Right lobe of liver (tissue), 6 donors: Measurements from ENCODE around the gene IL15. TPM values are rescaled to one million over a fixed set of nuclear protein-coding genes. Genes with fewer than 3 reads are reported as not detected.
"Not testable (repeated sequence)": the region's sequence is repeated elsewhere in the genome, so short reads cannot be mapped to it uniquely, and the experiment has no call there.

Experiments used
- ATAC-seq, 4 donors: fragments of 200-7000 bp; cut with Tn5 transposase; one replicate each; pipeline ENCODE4 v1.9.1; 2020; ENCODE audit warnings: mild to moderate bottlenecking in 4 of 4, moderate library complexity in 4 of 4
- DNase-seq, 3 donors: peaks; one replicate each; pipeline ENCODE4 v3.0.0-alpha.2; 2020
- H3K27ac ChIP-seq, 3 donors: fragments of 200-600 bp; one replicate each; pipeline ENCODE4 v1.8.0; 2022
- H3K27me3 ChIP-seq, 2 donors: fragments of 200-600 bp; one replicate each; pipeline ENCODE4 v1.8.0; 2022
- H3K36me3 ChIP-seq, 4 donors: fragments of 200-600 bp; sonication (generic) in 1 of 4; one replicate each; pipeline versions ENCODE4 v1.5.1 to v1.8.0; 2017 to 2022; ENCODE audit warnings: control low read depth in 1 of 4
- H3K4me1 ChIP-seq, 4 donors: fragments of 200-600 bp; sonication (generic) in 1 of 4; one replicate each; pipeline versions ENCODE4 v1.5.1 to v1.8.0; 2017 to 2022; ENCODE audit warnings: control low read depth in 1 of 4
- H3K4me3 ChIP-seq, 3 donors: fragments of 200-600 bp; one replicate each; pipeline ENCODE4 v1.8.0; 2022
- H3K9me3 ChIP-seq, 4 donors: fragments of 200-600 bp; sonication (generic) in 1 of 4; one replicate each; pipeline versions ENCODE4 v1.5.1 to v1.8.0; 2017 to 2022; ENCODE audit warnings: control low read depth in 1 of 4
- CTCF ChIP-seq, 4 donors: fragments of 200-600 bp in 3 of 4; fragments of 450-650 bp in 1 of 4; IDR thresholded peaks; one replicate each; pipeline versions ENCODE4 v1.5.1 to v1.8.0; 2016 to 2022; ENCODE audit warnings: antibody characterized with exemption in 4 of 4, mild to moderate bottlenecking in 2 of 4
- POLR2A ChIP-seq: fragments of 450-650 bp; IDR thresholded peaks from one replicate; pipeline ENCODE4 v1.6.1; 2017; ENCODE audit warnings: antibody characterized with exemption, mild to moderate bottlenecking
- WGBS: methylation state at CpG from one replicate; pipeline ENCODE4 v1.1.6; 2018; ENCODE audit warnings: low coverage, low lambda C conversion rate; ENCODE audit not compliant: insufficient coverage; ENCODE audit errors: missing lambda C conversion rate; 5-methylcytosine and 5-hydroxymethylcytosine counted together
- intact Hi-C, 2 donors: fragments of 100-400 bp; cut with DNase I; formaldehyde crosslinking; loops; one replicate each; pipeline versions ENCODE4 v1.11.2 to v1.14.1; 2022
- total RNA-seq, 6 experiments: library from RNA; depleted of rRNA in 2 of 6; stranded (reverse); fragments of >200 nt in 2 of 6; fragmentation: NEBNext Ultra II Directional in 3 of 6; extraction: Animal tissue kit (Norgen Biotek cat#: 25700) in 3 of 6; gene quantifications; one replicate each; pipeline versions ENCODE4 v1.1.0 to v1.2.4, GENCODE V29; 2016 to 2023
- donor health status: DM: no; HTN: yes; CAD: no.
- donor health status: DM: no; HTN: no; CAD: no.
- donor health status: DM: no; HTN: no; CAD: no.
- donor health status: DM: no; HTN: yes; CAD: no.
- donor health status: DM: no; HTN: yes; CAD: no.

IL15 gene
- total RNA-seq, 6 experiments from 2014 or later, result 0.43 to 2.2 (median 1.4) TPM

GRCh38 chr4:141727420-141727819 lies 91.0 kb downstream of the IL15 start:
- intact Hi-C loops, result no loop called here
- ATAC-seq (no peak), DNase-seq (no peak)
- no peaks in the 10 kb centered on the region for H3K9me3 ChIP-seq
- TF ChIP-seq CTCF (IDR thresholded peaks at IDR 0.05), result no peak
- TF ChIP-seq POLR2A, result no peak
- H3K4me3 ChIP-seq, result no peak overlapping the region
- H3K27ac ChIP-seq, result no peak overlapping the region
- H3K36me3 ChIP-seq, result peaks cover 0 to 2% (median 0%) of the 10 kb centered on the region in 4 donors
- no peaks in the 10 kb centered on the region for H3K4me1 ChIP-seq
- no peaks in the 10 kb centered on the region for H3K27me3 ChIP-seq

- TF ChIP-seq CTCF (IDR thresholded peaks at IDR 0.05) (no peak), POLR2A (no peak)
- no peak for DNase-seq
- ATAC-seq, result no peak
- Histone ChIP-seq H3K4me1 (no peaks in the 10 kb centered on the region), H3K4me3 (no peak overlapping the region), H3K27me3 (no peaks in the 10 kb centered on the region), H3K36me3 (no peaks in the 10 kb centered on the region), H3K27ac (no peak overlapping the region), H3K9me3 (no peaks in the 10 kb centered on the region)
- intact Hi-C loops, result no loop called here
Observed at GRCh38 chr4:141730805-141731204, 94.4 kb downstream of the IL15 start.

GRCh38 chr4:141731481-141731880 lies 95.1 kb downstream of the IL15 start:
- no peak for DNase-seq
- Histone ChIP-seq H3K9me3 (no peaks in the 10 kb centered on the region), H3K27me3 (no peaks in the 10 kb centered on the region), H3K4me1 (no peaks in the 10 kb centered on the region), H3K27ac (no peak overlapping the region), H3K36me3 (no peaks in the 10 kb centered on the region), H3K4me3 (no peak overlapping the region)
- no peak for TF ChIP-seq CTCF (IDR thresholded peaks at IDR 0.05)
- TF ChIP-seq POLR2A, result no peak
- ATAC-seq, result no peak
- 94% methylated on average over 4 of the region's 4 CpGs for WGBS
- intact Hi-C loops, result no loop called here

- TF ChIP-seq POLR2A (no peak), CTCF (IDR thresholded peaks at IDR 0.05) (no peak)
- Histone ChIP-seq H3K27ac (no peak overlapping the region), H3K4me3 (no peak overlapping the region)
Observed at GRCh38 chr4:141739636-141740035, 103.3 kb downstream of the IL15 start.

GRCh38 chr4:141746026-141746425 lies 109.6 kb downstream of the IL15 start:
- WGBS, result 54% methylated on average over 1 of the region's 1 CpG
- Histone ChIP-seq H3K36me3 (no peaks in the 10 kb centered on the region), H3K27ac (no peak overlapping the region), H3K4me3 (no peak overlapping the region), H3K9me3 (no peaks in the 10 kb centered on the region), H3K4me1 (no peaks in the 10 kb centered on the region), H3K27me3 (no peaks in the 10 kb centered on the region)
- ATAC-seq (no peak), DNase-seq (no peak)
- intact Hi-C loops, result no loop called here
- no peak for TF ChIP-seq POLR2A

More at GRCh38 chr4:141739636-141740035, 103.3 kb downstream of the IL15 start:
- ATAC-seq, result no peak
- Histone ChIP-seq H3K36me3 (no peaks in the 10 kb centered on the region), H3K27me3 (no peaks in the 10 kb centered on the region), H3K4me1 (no peaks in the 10 kb centered on the region), H3K9me3 (no peaks in the 10 kb centered on the region)
- DNase-seq, result no peak
- intact Hi-C loops, result no loop called here

GRCh38 chr4:141751806-141752205 lies 115.4 kb downstream of the IL15 start:
- H3K9me3 ChIP-seq, H3K27me3 ChIP-seq, DNase-seq, intact Hi-C loops, H3K4me3 ChIP-seq, H3K4me1 ChIP-seq, ATAC-seq, H3K36me3 ChIP-seq, H3K27ac ChIP-seq: not testable (repeated sequence)
- 70% methylated on average over 2 of the region's 3 CpGs for WGBS
